OCI-LY1 (cell line): ENCODE measurements around the gene SLC51B.

Experiments
- EZH2 ChIP-seq: fragments of 200-600 bp; sonication (generic), shearing (Covaris generic); IDR thresholded peaks from 2 replicates; pipeline ENCODE4 v1.8.0; 2017; ENCODE audit warnings: borderline replicate concordance, mixed run types, mild to moderate bottlenecking, antibody characterized with exemption, low read length, moderate library complexity, mixed read lengths
- TF ChIP-seq, protein P1 (sequence below): fragments of 200-600 bp; sonication (generic), shearing (Covaris generic); IDR thresholded peaks from 2 replicates; pipeline ENCODE4 v1.5.1; 2017; ENCODE audit warnings: mild to moderate bottlenecking, antibody characterized with exemption, low read length, moderate library complexity, mixed read lengths

DNA sequence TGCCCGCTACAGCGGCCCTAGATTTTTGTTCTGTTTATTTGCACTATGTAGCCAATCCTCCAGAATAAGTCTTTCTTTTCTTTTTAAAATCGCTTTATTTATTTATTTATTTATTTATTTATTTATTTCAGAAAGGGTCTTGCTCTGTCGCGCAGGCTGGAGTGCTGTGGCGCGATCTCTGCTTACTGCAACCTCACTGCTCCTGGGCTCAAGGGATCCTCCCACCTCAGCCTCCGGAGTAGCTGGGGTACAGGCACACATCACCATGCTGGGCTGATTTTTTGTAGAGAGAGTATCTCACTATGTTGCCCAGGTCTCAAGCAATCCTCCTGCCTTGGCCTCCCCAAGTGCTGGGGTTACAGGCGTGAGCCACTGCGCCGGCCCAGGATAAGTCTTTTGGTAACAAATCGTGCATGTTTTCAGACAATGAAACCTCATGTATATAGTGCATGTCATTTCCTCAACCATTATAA is 15.4 kb upstream of the SLC51B start:
- TF ChIP-seq, protein P1, sequence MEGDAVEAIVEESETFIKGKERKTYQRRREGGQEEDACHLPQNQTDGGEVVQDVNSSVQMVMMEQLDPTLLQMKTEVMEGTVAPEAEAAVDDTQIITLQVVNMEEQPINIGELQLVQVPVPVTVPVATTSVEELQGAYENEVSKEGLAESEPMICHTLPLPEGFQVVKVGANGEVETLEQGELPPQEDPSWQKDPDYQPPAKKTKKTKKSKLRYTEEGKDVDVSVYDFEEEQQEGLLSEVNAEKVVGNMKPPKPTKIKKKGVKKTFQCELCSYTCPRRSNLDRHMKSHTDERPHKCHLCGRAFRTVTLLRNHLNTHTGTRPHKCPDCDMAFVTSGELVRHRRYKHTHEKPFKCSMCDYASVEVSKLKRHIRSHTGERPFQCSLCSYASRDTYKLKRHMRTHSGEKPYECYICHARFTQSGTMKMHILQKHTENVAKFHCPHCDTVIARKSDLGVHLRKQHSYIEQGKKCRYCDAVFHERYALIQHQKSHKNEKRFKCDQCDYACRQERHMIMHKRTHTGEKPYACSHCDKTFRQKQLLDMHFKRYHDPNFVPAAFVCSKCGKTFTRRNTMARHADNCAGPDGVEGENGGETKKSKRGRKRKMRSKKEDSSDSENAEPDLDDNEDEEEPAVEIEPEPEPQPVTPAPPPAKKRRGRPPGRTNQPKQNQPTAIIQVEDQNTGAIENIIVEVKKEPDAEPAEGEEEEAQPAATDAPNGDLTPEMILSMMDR: no peak
- no peak for TF ChIP-seq EZH2
